ENCODE measurements around the gene STK4. TPM values are rescaled to one million over a fixed set of nuclear protein-coding genes. Genes with fewer than 3 reads are reported as not detected.

The STK4 gene
- total RNA-seq, 4 donors from 2014 or later = 25.4 to 63.9 (median 33.5) TPM

- Histone ChIP-seq H3K4me1 (peaks cover 28% of the 10 kb centered on the region), H3K27me3 (no peaks in the 10 kb centered on the region), H3K36me3 (peaks cover 23% of the 10 kb centered on the region), H3K9me3 (no peaks in the 10 kb centered on the region), H3K4me3 (no peak overlapping the region), H3K27ac (no peak overlapping the region)
- TF ChIP-seq POLR2AphosphoS5 (IDR thresholded peaks at IDR 0.05) (no peak), EP300 (IDR thresholded peaks at IDR 0.05) (no peak), POLR2A (IDR thresholded peaks at IDR 0.05) (no peak), CTCF (IDR thresholded peaks at IDR 0.05) (no peak)
- no peak for DNase-seq (ENCODE audit: low spot score in 2 of 2)
- 56% methylated on average over 3 of the region's 3 CpGs for WGBS
These were observed 3.1 kb downstream of the STK4 start for GRCh38 chr20:44969300-44969894.

- no peak for DNase-seq (ENCODE audit: low spot score in 2 of 2)
- peaks cover 28% of the 10 kb centered on the region for H3K4me1 ChIP-seq
- H3K9me3 ChIP-seq = no peaks in the 10 kb centered on the region
- whole genome bisulfite sequencing = 25% methylated on average over 1 of the region's 1 CpG
- no peaks in the 10 kb centered on the region for H3K27me3 ChIP-seq
- no peak overlapping the region for H3K27ac ChIP-seq
- TF ChIP-seq POLR2A (IDR thresholded peaks at IDR 0.05) (no peak), CTCF (IDR thresholded peaks at IDR 0.05) (no peak), EP300 (IDR thresholded peaks at IDR 0.05) (no peak), POLR2AphosphoS5 (IDR thresholded peaks at IDR 0.05) (no peak)
- H3K4me3 ChIP-seq = no peak overlapping the region
- H3K36me3 ChIP-seq = peaks cover 32% of the 10 kb centered on the region
These were observed 4.0 kb downstream of the STK4 start for GRCh38 chr20:44970243-44970757.

- 42% methylated on average over 2 of the region's 2 CpGs for WGBS
- no peaks in the 10 kb centered on the region for H3K9me3 ChIP-seq
- DNase-seq (ENCODE audit: low spot score in 2 of 2) = no peak
- no peak overlapping the region for H3K4me3 ChIP-seq
- peaks cover 9% of the 10 kb centered on the region for H3K4me1 ChIP-seq
- H3K27ac ChIP-seq = no peak overlapping the region
- no peaks in the 10 kb centered on the region for H3K27me3 ChIP-seq
- peaks cover 37% of the 10 kb centered on the region for H3K36me3 ChIP-seq
- TF ChIP-seq POLR2AphosphoS5 (IDR thresholded peaks at IDR 0.05) (no peak), CTCF (IDR thresholded peaks at IDR 0.05) (no peak), EP300 (IDR thresholded peaks at IDR 0.05) (no peak), POLR2A (IDR thresholded peaks at IDR 0.05) (no peak)
These were observed 6.7 kb downstream of the STK4 start for GRCh38 chr20:44973053-44973452.

- 77% methylated on average over 4 of the region's 4 CpGs for WGBS
- no peak for DNase-seq (ENCODE audit: low spot score in 2 of 2)
- peaks cover 62% of the 10 kb centered on the region for H3K36me3 ChIP-seq
- H3K4me1 ChIP-seq = peaks cover 5% of the 10 kb centered on the region
- TF ChIP-seq POLR2A (IDR thresholded peaks at IDR 0.05) = no peak
- no peak for TF ChIP-seq CTCF (IDR thresholded peaks at IDR 0.05)
- no peak for TF ChIP-seq EP300 (IDR thresholded peaks at IDR 0.05)
- no peak for TF ChIP-seq POLR2AphosphoS5 (IDR thresholded peaks at IDR 0.05)
- no peaks in the 10 kb centered on the region for H3K9me3 ChIP-seq
- no peaks in the 10 kb centered on the region for H3K27me3 ChIP-seq
- no peak overlapping the region for H3K4me3 ChIP-seq
- no peak overlapping the region for H3K27ac ChIP-seq
These were observed 10.4 kb downstream of the STK4 start for GRCh38 chr20:44976698-44977097.

- WGBS = 78% methylated on average over 2 of the region's 2 CpGs
- H3K4me3 ChIP-seq = no peak overlapping the region
- peak in 1 of 2 donors; percentile 23 for TF ChIP-seq POLR2A (IDR thresholded peaks at IDR 0.05)
- TF ChIP-seq CTCF (IDR thresholded peaks at IDR 0.05) = no peak
- TF ChIP-seq POLR2AphosphoS5 (IDR thresholded peaks at IDR 0.05) = no peak
- TF ChIP-seq EP300 (IDR thresholded peaks at IDR 0.05) = no peak
- H3K36me3 ChIP-seq = peaks cover 55% of the 10 kb centered on the region
- no peaks in the 10 kb centered on the region for H3K27me3 ChIP-seq
- peaks cover 5% of the 10 kb centered on the region for H3K4me1 ChIP-seq
- H3K9me3 ChIP-seq = no peaks in the 10 kb centered on the region
- DNase-seq (ENCODE audit: low spot score in 2 of 2) = no peak
- H3K27ac ChIP-seq = peak overlapping the region; percentile 64
These were observed 12.8 kb downstream of the STK4 start for GRCh38 chr20:44979090-44979621.

Data from suprapubic skin (tissue), 4 donors.